Frontal cortex (tissue), 4 donors: Measurements from ENCODE around the gene SPACA6. TPM values are rescaled to one million over a fixed set of nuclear protein-coding genes. Genes with fewer than 3 reads are reported as not detected.

Experiments
- DNase-seq, 2 donors: peaks; one replicate each; pipeline ENCODE4 v3.0.0; 2012; ENCODE audit warnings: low spot score in 2 of 2
- FAIRE-seq: peaks from 2 replicates; lab custom pipeline; 2012; peaks lifted over from hg19 to GRCh38; lab: Jason Lieb, UNC
- total RNA-seq: library from RNA; depleted of rRNA; stranded (reverse); fragments of >200 nt; gene quantifications from one replicate; pipeline ENCODE4 v1.2.3, GENCODE V29; 2014
- donor health status: control.
- donor health status: control.
- donor health status: control.

The SPACA6 gene
- total RNA-seq, 1 donor from 2014 or later, result 3.7 TPM

DNA sequence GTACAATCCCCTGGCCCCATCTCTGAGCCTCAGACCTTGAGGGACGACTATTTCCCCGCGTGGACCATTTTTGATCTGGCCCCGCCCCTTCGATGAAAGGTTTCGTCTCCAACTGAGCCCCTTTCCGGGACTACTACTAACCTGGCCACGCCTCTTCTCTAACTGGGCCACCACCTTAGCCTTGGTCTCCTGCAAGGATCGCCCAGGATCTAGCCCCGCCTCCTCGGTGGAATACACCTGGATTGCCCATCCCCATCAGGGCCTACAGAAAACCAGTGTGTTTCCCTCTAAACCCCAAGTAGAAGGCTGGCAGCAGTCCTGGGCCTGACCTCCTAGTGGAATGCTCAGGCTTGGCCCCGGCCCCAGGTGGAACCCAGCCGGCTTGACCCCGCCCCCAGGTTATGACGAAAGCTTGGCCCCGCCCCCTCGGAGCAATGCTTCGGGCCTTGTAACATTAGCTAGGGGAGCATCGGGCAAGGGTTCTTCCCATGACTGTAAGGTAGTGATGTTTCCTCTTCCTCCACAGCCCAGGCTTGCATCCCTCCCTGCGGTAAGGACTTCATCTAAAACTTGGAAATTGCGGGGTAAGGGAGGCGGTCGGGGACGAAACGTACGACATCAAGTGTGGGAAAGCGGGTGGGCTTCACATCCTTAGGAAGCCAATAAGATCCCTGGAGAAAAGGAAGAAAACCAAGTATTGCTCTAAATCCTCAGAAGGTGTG is 9.1 kb downstream of the SPACA6 start:
- DNase-seq, result peak; percentile 47 to 76
- FAIRE-seq, result no peak

DNA sequence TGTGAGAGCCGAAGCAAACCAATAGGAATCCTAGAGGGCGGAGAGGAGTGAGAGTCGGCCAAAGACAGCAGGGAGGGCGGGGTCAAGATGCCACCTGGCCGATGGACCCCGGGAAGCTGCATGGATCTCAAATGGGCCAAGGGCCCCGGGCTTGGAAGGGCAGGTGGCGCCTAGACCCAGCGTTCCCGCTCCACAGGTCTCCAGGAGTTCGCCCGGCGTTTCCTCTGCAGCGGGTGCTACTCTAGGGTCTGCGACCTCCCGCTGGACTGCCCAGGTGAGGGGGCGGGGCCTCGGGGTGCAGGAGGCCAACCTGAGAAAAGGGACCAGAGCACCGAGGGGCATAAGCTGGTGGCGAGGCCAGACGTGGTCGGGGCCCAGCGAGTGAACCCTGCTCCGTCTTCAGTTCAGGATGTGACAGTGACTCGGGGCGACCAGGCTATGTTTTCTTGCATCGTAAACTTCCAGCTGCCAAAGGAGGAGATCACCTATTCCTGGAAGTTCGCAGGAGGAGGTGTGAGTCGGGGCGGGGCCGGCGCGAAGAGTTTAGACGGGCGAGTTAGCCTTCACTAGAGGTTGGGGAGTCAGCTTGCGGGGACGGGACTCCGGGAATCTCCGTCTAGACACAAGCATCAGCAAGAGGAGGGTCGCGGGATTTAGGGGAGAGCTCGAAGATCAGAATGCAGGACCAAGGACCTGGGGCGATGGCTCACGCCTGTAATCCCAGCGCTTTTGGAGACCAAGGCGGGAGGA is 9.9 kb downstream of the SPACA6 start:
- FAIRE-seq (no peak), DNase-seq (peak in 1 of 2 donors; percentile 28)

DNA sequence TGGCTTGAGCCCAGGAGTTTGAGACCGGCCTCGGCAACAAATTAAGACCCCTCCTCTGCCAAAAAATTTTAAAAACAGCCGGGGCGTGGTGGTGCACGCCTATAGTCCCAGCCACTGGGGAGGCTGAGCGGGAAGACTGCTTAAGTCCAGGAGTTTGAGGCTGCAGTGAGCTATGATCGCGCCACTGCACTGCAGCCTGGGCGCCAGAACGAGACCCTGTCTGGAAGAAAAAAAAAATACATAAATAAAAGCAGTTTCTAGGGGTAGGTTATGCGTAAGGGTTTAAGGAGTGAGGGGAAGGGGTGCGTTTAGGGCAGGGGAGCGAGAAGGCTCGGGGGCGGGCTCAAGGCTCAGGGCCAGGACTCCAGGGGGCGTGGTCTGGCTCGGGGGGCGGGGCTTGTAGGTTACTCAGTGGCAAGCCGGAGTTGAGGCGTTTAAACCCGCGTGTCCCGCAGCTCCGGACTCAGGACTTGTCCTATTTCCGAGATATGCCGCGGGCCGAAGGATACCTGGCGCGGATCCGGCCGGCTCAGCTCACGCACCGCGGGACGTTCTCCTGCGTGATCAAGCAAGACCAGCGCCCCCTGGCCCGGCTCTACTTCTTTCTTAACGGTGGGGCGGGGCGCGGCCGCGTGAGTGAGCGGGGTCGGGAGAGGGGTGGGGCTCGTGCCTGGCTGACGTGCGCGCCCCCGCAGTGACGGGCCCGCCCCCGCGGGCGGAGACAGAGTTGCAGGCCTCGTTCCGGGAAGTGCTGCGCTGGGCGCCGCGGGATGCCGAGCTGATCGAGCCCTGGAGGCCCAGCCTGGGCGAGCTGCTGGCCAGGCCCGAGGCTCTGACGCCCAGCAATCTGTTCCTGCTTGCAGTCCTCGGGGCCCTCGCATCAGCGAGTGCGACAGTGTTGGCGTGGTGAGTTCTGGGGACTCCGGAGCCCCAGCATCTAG is 10.7 kb downstream of the SPACA6 start:
- DNase-seq (peak; percentile 95 to 98), FAIRE-seq (no peak)

DNA sequence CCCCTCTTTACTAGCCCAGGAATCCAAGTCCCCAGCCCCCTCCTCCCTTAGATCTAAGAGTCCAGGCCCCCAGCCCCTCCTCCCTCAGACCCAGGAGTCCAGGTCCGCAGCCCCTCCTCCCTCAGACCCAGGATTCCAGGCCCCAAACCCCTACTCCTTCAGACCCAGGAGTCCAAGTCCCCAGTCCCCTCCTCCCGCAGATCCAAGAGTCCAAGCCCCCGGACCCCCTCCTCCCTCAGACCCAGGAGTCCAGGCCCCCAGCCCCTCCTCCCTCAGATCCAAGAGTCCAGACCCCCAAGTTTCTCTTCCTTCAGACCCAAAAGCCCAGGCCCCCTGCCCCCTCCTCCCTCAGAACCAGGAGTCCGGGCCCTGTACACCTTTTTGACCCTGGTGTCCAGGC is 11.5 kb downstream of the SPACA6 start:
- DNase-seq (no peak), FAIRE-seq (no peak)

DNA sequence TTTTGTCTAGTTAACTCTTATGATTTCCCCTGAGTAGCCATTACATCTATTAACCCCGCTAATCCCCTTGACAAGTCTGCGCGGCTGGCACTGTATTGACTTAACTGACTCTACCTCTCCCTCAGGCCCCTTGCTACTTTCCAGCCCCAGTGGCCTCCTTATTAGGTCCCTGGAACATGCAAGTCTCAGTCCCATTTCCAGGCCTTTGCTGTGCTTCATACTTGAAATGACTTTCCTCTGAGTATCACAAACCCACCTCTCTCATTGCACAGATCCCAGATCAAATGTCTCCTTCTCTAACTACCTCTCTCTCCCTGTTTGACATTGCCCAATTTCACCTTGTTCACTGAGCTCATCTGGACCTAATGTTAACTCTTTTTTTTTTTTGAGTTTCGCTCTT is 13.2 kb downstream of the SPACA6 start:
- FAIRE-seq (no peak), DNase-seq (no peak)

DNA sequence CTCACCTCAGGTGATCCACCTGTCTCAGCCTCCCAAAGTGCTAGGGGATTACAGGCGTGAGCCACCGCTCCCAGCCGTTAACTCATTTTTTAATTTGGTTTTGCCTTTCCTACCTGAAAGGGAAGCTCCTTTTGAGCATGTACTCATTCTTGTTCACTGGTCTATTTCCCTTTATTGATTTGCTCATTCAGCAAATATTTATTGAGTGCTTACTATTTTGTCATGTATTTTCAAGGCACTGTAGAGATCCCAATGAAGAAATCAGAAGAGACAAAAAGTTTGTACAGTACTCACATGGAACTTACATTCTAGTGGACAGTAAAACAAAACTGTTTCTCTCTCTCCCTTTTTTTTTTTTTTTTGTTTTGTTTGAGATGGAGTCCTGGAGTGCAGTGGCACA is 13.8 kb downstream of the SPACA6 start:
- DNase-seq (no peak), FAIRE-seq (no peak)

DNA sequence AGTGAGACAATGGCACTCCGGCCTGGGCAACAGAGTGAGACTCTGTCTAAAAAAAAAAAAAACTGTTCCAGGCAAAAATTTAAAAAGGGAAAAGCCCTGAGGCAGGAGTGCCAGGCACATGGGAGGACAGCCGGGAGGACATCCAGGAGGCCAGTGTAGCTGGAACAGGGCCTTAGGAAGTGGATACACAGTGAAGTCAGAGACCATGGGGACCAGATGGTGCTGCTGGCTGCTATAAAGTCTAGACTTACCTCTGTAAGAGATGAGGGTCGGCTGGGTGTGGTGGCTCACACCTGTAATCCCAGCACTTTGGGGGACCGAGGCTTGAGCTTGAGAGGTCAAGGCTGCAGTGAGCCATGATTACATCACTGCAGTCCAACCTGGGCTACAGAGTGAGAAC is 15.7 kb downstream of the SPACA6 start:
- no peak for DNase-seq
- no peak for FAIRE-seq

DNA sequence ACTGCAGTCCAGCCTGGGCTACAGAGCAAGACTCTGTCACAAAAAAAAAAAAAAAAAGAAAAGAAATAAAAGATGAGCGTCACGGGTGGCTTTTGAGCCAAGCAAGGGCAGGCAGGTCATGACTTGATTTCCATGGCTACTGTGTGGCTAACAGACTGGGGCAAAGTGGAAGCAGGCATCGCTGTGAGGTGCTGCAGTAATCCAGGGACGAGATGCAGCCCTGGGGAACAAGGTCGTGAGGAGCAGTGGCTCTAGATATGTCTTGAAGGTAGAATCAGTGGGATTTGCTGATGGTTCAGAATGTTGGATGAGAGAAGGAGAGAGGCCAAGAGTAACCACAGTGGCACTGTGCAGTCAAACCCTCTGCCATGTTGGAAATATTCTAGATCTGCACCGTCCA is 16.4 kb downstream of the SPACA6 start:
- DNase-seq (no peak), FAIRE-seq (no peak)

DNA sequence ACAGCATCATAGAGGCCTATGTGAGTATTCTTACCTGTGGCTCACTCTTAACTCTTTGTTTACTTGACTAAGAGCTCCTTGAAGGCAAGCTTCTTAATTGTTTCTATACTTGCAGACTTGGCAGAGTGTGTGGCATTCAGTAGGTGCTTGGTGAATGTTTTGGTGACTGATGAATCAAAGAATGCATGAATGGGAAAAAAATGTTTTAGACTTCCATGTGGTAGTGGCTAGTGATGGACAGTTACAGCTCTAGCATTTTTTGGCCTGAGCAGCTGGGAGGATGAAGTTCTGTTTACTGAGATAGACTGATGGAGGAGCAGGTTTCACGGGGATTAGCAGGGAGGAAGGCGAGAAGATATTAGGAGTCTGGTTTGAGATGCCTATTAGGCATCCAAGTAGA is 17.0 kb downstream of the SPACA6 start:
- FAIRE-seq, result no peak
- DNase-seq, result no peak

DNA sequence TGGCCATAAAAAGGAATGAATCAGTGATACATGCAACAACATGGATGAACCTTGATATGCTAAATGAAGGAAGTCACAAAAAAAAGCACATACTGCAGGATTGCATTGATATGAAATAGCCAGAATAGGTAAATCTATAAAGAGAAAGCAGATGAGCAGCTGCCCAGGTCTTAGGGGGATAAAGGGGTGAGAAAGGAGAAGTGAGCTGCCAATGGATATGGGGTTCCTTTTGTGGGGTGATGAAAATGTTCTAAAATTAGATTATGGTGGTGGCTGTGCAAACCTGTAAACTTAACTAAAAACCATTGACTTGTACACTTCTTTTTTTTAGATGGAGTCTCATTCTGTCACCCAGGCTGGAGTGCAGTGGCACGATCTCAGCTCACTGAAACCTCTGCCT is 18.6 kb downstream of the SPACA6 start:
- no peak for FAIRE-seq
- DNase-seq, result no peak

DNA sequence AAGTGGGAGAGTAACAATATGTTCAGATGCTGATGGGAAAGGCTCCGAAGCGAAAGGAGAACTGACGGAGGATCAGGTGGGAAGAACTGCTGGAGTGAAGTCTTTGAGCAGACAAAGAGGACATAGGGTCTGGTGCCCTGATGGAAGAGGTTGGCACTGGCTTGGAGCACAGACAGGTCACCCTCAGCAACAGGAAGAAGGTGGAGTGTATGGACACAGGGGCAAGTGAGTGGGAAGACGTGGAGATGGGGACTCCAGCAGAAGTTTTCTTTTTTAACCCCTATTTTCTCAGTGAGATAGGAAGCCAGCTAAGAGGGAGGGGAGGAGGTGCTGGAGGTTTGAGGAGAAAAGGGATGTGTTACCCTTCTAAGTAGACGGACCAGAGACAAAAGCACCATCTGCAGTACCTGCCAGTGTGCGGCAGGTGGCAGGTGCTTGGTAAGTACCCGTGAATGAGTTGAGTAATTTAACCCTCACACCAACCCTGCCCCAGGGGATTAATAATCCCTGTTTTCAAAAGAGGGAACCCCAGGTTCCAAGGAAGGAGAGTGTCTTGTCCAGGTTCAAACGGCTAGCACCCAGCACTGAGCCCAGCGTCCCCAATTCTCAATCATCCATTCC is 19.4 kb downstream of the SPACA6 start:
- no peak for DNase-seq

DNA sequence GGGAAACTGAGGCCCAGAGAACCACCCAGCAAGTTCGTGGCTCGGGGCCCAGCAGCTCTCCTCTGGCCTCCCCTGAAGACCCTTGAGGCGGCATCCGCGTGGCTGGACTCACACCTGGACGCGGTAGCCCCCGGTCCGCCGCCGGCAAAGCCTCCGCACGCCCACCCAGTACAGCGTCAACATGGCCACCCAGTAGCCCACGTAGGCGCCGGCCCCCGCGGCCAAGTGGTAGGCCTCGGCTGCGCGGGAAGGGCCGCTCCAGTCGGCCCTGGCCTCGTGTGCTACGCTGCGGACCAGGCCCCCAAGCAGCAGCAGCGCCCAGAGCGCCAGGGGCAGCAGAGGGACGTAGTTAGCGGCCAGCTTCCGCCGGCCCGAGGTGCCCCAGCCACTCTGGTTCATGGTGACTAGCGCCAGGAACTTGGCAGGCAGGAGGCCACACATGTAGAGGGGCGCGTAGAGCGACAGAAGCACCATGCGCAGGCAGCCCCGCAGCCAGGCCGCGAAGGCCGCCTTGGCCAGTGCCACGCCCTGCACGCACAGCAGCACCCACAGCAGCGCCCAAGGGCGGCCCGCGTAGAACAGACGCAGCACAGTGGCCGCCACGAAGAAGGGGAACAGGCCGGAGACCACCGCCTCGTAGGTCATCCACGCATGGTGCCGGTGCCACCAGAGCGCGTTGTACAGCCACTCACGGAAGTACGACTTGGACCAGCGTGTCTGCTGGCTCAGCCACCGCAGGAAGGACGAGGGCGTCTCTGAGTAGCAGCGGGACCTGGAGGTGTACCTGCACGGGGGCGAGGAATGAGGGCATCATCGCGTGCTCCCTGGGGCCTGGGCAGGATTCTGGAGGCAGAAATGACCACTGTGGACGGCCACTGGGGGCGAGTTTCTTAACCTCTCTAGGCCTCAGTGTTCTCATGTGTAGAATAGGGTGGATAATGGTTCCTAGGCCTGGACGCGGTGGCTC is 20.5 kb downstream of the SPACA6 start:
- FAIRE-seq, result no peak
- no peak for DNase-seq

More for the DNA sequence above, 19.4 kb downstream of the SPACA6 start:
- no peak for FAIRE-seq

DNA sequence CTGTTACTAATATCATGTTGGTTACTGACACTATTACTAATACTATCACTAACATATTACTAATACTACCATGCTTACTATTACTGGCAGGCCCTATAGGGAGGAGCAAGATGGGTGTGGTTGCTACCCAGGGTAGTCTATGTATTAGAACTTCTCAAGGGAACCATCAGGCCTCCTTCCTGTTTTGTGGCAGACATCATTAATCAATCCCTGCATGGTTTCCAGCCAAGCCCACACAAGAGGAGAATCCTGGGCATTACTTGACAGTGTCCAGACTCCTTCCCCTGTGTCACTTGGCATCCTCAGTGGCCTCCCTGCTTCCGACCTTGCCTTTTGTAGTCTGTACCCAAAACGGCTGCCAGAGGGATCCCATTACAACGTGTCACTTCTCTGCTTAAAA is 21.7 kb downstream of the SPACA6 start:
- no peak for DNase-seq
- no peak for FAIRE-seq

DNA sequence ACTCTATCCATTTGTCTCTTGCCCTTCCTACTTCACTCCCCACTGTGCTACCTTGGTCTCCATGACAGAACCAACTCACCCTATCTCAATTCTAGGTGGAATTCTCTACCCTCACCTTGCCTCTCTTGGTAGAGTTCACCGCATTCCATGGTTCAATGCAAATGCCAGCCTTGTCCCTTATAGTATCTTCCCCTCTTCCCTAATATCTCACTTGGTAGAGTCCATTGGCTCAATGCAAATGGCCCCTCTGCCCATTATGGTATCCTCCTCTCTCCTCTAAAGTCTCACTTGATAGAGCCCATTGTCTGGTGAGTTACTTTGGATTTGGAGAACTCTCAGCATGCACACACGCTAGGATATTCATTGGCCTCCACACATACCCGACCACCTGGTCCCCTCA is 22.7 kb downstream of the SPACA6 start:
- no peak for DNase-seq
- no peak for FAIRE-seq

DNA sequence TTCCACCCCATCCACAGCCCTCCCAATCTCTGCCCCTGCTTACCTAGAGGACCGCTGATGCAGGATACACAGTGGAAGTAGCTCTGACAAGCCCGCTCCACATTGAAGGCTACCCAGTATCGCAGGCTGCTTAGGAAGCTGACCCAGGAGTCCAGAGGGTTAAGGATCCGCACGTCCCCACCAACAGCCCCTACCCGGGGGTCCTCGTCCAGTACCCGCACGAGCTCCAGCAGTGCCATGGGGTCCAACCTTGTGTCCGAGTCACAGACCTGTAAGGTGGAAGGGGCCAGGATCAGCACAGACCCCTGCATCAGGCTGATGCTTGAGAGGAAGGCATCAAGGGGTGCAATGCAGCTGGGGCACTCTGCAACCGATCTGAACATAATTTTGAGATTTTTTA is 23.8 kb downstream of the SPACA6 start:
- FAIRE-seq, result no peak
- DNase-seq, result no peak

DNA sequence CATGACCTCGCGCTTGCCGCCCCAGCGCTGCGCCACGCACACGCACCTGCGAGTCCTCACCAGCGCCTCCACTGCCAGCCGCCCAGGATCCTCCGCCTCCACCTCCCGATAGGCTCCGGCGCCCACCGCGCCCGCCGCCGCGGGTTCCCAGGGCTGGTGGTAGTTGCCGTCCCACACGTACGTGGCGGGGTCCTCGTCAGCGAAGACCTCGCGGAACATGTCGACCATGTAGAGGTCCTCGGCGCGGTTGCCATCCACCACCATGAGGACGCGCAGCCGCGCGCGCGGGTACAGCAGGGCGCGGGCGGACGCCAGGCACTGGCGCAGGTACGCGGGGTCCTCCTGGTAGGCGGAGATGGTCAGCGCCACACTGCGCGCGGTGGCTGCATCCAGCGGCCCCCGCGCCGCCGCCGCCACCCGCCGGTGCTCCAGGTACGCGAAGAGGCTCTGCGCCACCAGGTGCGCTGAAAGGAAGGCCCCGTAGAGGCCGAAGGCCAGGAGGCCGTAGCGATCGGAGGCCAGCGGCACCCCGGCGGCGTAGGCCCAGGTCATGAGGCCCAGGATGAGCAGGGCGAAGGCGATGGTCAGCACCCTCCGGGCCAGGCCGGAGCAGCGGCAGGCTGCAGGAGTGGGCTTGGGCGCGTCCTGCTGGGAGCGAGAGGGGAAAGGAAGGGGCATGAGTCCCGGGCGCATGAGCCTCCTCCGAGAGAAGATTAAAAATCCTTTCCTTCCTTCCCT is 26.3 kb downstream of the SPACA6 start:
- no peak for FAIRE-seq
- DNase-seq, result peak in 1 of 2 donors; percentile 32

DNA sequence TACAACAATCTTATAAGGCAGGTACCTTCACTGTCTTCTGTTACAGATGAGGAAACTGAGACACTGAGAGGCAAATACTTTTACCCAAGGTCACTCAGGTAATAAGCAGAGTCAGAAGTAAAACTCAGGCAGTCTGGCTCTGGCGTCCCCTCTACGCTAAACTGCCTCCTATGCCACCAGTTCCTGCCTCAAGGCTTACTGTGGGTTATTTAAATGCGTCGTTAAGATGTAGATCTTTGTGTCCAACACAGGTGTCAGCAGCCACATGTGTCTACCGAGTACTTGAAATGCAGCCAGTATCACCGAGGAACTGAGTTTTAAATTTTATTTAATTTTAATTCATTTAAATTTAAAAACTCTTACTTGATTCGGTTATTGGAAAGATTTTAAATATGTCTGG is 28.8 kb downstream of the SPACA6 start:
- DNase-seq, result no peak
- FAIRE-seq, result no peak

DNA sequence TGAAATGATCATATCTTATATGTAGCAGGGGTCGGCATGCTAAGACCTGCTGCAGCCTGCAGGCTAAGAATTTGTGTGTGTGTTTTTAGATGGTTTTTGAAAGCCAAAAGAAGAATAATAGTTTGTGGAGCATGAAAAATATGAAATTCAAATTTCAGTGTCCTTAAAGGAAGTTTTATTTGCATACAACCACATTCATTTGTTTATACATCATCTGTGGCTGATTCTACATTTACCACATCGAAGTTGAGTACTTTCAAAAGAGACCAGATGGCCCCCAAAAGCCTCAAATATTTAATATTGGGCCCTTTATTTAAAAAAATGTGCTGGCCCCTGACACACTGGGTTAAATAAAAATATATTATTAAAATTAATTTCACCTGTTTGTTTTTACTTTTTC is 29.4 kb downstream of the SPACA6 start:
- no peak for DNase-seq
- FAIRE-seq, result no peak
